Esophagus mucosa (tissue), 1 donor: ENCODE results near the gene NHLRC3. TPM values are rescaled to one million over a fixed set of nuclear protein-coding genes. Genes with fewer than 3 reads are reported as not detected.
A peak's percentile ranks its signal among the peaks of the same experiment; 100 is the strongest.
"Not testable (repeated sequence)": the region's sequence is repeated elsewhere in the genome, so short reads cannot be mapped to it uniquely, and the experiment has no call there.

ENCODE experiments used
- ATAC-seq: fragments of 200-7000 bp; cut with Tn5 transposase; one replicate; pipeline ENCODE4 v1.9.1; 2020
- total RNA-seq: library from RNA; stranded (reverse); gene quantifications from one replicate; pipeline ENCODE4 v1.2.4, GENCODE V29; 2023
- donor health status: DM: yes; HTN: yes; CAD: no.

The NHLRC3 gene, protein sequence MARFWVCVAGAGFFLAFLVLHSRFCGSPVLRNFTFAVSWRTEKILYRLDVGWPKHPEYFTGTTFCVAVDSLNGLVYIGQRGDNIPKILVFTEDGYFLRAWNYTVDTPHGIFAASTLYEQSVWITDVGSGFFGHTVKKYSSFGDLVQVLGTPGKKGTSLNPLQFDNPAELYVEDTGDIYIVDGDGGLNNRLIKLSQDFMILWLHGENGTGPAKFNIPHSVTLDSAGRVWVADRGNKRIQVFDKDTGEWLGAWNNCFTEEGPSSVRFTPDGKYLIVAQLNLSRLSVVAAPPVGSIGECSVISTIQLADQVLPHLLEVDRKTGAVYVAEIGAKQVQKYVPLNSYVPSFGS
- total RNA-seq = 7.6 TPM

DNA sequence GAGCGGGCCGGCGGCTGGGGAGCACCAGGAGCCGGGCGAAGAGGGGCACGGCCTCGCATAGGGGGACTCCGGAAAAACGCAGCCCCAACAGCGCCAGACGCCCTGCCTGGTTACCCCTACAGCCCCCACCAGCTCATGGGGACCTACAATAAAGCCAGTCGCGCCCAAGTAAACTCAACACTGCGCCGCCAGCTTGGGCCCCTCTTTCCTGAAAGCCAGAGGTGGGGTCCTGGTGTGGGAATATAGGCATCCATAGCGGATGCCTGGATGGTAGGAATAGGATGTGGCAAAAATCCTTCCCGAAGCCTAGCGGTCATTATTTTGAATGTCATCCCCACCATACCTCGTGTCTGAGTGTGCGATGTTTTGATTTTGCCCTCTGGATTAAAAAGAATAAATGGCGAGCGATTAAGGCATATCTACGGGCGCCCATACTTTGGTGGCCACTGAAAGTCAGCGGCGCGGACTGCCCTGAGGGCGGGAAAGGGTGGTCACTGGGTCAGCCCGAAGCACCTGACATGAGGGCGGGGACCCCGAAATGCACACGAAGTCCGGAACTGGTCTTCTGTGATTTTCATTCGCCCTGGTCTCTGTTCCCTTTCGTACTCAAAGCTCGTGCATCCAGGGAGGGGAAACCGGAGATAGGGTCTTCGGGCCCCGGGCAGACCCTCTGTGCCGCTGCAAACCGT lies at the start of gene NHLRC3, which contains the start of gene PROSER1:
NHLRC3 (plus strand) TSS at position 577 of the 689 bp plus-strand sequence. CDS start 184 bp downstream, outside the sequence.
PROSER1 (minus strand) TSS at position 210 of the 689 bp plus-strand sequence. CDS start 847 bp downstream, outside the sequence.
- peak; percentile 93 for ATAC-seq

DNA sequence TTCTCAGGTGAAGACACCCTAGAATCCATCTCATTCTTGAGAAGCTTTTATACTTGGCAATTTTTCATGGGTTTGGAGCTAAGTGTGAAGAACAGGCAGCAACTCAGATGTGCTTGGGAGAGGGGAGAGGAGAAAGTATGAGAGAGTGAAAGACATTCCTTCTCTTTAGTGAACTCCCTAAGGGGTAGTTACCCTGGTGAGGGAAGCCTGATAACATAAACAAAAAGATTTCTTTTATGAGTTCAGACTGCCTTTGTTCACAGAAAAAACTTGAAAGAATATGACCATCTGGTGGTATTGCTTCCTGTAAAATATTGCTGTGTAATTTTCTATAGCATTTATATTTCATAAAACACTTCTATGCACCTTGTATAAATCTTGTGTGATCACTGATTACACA lies 47.6 kb upstream of the NHLRC3 start, which contains the start of gene STOML3:
STOML3 (minus strand) TSS at position 139 of the 400 bp plus-strand sequence; CDS start at position 29, 110 bp downstream.
- no peak for ATAC-seq

DNA sequence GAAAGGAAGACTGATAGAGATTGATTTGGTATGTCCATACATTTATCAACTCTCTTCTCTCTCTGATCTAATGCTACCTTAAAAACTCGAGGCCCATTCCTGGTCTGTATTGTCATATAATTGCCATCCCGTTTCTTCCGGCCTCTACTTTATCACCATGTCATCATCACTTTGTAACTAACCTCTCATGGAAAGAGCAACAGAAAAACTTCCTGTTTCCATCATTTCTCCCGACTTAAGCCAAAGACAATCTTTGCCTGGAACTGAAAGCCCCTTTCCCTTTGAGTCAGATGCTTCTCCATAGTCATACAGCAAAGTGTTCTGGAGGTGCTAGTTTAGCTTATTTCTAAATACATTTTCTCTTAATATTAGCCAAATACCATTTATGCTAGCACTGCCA lies 44.9 kb upstream of the NHLRC3 start:
- no peak for ATAC-seq

DNA sequence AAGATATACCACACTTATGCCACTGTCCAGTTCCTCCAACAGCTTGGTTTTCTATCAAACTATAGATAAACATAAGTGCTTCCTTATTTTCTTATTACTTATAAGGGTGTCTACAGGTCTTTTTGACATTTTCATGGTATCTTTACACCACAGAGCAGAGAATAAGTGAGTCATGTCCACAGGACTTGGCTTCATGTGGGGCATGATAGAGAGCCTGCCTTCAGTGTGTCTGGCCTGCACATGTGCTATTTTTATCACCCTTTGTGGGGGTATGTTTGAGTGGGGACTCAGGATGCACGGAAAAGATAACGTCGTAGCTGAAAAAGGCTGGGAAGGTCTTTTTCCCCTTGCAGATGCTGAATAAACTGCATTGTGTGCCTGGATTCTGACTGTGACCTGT lies 39.5 kb upstream of the NHLRC3 start:
- ATAC-seq = no peak

DNA sequence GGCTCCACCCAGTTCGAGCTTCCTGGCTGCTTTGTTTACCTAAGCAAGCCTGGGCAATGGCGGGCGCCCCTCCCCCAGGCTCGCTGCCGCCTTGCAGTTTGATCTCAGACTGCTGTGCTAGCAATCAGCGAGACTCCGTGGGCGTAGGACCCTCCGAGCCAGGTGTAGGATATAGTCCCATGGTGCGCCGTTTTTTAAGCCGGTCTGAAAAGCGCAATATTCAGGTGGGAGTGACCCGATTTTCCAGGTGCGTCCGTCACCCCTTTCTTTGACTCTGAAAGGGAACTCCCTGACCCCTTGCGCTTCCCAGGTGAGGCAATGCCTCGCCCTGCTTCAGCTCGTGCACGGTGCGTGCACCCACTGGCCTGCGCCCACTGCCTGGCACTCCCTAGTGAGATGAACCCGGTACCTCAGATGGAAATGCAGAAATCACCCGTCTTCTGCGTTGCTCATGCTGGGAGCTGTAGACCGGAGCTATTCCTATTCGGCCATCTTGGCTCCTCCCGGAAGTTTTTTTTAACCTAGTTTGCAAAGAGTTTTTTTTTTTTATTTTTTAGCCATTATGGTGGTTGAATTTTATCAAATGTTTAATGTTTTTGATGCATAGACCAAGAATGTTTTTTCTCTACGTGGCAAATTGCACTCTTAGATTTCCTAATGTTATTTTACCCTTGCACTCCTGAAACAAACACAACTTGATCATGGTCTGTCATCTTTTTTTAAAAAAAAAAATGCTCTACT lies 31.7 kb upstream of the NHLRC3 start:
- ATAC-seq = not testable (repeated sequence)

DNA sequence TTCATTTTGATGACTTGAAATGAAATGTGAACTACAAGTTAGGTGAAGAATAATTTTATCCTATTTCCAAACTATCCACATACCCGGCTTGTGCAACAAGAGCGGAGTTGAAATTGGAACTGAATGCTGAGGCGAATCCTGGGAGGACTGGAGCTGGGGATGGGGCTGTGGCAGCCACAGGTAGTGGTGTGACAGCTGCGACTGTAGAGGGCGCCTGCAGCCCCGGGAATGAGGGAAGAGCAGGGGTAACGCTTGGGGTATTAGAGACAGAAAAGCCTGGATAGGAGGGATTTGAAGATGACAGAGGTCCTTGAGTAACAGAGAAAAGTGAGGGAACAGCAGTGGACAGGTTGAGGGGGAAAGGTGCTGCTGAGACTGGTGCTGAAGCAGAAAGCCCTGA lies 25.6 kb upstream of the NHLRC3 start:
- ATAC-seq = no peak

DNA sequence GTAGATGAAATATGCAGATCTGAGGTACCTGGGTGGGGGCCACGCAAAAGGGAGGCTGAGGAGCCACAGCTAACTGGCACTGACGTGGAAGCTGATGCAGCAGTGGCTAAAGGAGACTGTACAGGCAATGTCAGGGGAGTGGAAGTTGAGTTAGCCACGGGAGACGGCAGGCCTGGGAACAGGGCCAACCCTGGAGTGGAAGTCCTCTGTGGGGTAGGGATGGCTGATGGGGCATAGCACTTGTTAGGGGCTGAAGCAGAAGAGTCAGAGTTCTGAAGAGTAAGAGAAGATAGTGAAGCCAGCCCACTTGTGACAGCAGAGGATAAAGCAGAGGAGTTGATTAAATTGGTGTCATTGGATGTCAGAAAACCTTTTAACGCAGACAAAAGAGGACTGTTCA lies 24.8 kb upstream of the NHLRC3 start:
- no peak for ATAC-seq

DNA sequence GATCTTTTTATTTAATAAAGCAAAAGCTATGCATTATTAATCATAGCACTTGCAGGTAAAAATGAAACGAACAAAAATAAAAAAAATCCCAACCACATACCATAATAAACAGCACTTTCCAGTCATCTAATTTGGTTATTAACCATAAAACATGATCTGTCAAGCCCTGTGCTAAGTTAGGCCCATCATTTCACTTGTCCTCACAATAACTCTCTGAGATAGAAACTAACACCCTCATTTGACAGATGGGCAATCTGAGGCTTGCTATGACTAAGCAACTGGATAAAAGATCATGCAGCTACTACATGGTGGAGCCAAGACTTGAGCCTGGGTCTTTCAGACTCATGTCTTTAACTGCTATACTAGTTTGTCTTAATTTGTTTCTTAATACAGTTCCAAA lies 22.2 kb upstream of the NHLRC3 start:
- no peak for ATAC-seq

DNA sequence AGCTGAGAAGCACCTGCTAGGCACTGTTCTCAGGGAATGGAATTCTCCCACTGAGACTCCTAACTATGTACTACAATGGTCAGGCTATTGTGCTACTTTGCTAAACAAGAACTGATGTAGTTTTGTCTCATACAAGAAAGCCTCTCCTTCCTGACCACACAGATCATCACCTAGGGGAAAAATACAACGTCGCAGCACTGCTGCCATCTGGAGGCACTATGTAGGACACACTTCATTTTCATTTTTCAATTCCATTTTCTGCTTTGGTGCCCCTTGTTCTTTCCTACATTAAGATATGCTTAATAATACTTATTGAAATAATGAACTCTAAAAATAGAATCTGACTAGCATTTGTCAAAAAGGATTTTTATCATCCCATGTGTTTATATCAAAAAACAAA lies 21.5 kb upstream of the NHLRC3 start:
- peak; percentile 64 for ATAC-seq

DNA sequence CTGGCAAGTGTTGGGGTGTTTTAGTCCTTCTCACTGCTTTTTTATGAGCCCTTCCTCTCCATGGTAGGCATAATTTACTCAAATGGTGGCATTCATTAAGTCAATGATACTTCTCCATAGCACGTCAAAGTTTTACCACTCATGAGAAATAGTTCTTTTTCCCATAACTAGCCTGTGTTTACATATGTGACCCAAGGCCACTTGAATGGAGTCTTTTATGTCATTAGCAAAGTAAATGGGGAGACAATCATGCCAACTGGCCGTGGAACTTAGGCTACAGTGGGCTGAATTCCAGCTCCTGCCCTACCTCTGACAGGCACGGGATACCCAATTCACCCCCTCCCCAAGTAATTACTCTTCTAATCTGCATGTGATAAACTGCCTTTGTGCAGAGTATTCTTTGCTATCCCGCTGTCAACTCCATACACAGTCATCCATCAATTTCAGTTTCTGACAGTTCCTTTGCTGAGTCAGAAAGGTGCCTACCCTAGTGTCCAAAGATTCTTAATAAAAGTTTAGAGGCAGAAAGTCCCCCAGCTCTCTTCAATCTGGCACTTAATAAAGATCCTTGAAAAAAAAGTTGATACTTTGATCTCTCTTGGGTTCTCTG lies 17.3 kb upstream of the NHLRC3 start:
- no peak for ATAC-seq

DNA sequence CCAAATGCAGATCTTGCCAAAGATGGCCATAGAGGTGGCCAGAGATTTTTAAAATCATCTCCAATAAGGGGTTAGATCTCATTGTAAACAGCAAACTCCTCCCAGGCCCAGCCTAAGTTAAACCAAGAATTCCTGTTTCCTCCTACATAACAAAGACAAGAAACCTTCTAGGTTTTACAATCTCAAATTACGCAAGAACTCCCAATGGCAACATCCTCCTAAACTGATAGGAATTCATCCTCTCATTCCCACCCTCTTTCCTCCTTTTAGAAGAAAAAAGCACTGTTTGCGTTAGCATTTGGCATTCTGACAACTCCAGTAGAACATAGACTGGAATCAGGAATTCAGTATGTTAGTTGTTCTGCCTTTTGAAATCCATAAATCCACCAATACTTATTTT lies 14.9 kb upstream of the NHLRC3 start:
- ATAC-seq = no peak

DNA sequence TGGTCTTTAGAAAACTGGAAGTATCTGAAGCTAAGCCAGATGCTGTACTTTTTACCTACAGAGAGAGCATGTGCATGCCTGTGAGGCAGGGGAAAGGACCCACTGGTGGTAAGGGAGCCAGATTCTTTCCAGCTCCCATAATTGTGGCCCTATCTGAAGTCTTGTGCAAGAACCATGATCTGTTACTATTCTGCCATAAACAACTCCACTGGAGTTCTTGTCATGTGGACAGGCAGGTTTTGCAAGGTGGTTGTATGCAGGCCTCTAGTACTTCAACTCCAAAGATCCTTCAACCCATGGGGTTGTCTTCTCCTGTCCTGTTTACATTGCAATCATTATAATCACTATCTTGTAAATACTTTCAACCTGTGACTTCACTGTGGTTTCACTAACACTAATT lies 14.5 kb upstream of the NHLRC3 start:
- ATAC-seq = peak; percentile 84

DNA sequence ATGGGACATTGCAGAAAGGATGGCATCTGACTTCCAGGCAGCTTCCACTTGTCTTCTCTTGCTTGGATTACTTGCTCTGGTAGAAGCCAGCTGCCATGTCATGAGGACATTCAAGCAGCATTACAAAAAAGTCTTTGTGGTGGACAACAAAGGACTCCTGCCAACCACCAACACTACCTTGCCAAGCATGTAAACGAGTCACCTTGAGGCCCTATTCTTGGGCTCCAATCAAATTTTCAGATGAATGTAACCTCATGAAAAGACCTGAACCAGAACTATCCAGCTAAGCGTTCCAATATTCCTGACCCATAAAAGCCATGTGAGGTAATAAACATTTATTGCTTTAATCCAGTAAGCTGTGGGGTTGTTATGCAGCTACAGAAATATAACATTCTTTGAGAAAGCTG lies 12.8 kb upstream of the NHLRC3 start:
- ATAC-seq = no peak

DNA sequence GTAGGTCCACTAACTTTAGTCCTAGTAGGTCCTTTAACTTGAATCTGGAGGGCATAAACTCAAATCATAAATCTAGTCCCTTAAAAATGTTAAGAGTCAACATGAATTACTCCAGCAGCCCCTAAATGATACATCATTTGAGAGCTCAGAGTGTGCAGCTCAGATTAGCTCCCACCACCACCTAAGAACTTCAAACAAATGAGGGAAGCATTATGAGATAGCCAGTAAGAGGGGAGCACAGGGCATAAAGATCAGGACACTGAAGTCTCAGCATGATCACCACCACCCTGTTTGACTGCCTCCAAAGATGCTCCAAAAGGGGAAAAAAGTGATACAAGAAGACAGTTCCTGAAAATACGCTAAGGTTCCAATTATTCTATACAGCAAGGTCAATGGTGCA lies 6.1 kb upstream of the NHLRC3 start:
- ATAC-seq = no peak

DNA sequence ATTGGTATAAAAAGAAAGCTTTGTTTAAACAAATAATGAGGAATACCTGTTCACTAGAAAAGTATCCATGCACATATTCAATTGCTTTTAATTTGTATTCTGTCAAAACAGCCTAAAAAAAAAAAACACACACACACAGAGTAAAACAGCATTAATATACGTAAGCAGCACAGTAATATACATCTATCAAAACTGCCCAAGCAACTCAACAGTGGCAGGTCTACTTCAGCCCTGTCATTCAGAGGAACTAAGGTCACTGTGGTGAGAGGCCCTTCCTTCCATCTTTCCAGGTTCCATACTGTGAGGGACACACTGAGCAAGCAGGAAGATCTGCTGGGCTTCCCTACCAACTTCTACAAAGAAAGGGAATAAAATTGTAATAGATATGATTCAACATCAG lies 4.2 kb upstream of the NHLRC3 start:
- no peak for ATAC-seq

DNA sequence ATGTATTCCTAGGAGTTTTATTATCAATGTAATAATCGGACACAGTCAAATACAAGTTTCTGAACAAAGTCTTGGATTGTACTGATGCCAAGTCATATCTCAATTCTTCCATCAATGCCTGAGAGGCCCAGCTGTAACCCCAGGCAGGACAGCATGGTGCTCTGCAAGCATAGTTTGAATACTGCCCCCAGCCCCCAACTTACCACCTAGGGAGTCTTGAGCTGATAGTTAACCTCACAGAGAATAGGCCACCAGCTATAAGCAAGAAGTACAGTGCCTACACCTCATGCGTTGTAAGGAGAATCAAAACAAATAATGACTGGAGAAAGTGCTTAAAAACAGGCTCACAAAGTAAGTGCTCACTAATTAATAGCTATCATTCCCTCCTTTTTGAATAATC lies 3.1 kb upstream of the NHLRC3 start:
- no peak for ATAC-seq

DNA sequence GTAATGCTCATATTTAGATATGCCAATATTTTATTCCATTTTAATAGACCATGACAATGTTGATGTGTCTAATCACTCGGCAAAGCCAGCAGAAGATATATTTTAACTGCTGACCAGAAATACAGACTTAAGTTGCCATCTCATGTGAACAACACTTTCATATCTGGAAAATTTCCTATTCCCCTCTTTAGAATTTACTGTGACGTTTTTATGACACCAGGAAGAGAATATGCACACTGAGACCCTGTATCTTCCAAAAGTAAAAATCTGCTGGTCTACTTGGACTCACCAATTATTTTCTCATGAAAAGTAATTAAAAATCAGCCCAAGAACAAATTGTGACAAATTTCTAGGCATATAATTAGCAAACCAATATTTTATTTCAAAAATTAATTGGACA lies 2.5 kb upstream of the NHLRC3 start:
- no peak for ATAC-seq

DNA sequence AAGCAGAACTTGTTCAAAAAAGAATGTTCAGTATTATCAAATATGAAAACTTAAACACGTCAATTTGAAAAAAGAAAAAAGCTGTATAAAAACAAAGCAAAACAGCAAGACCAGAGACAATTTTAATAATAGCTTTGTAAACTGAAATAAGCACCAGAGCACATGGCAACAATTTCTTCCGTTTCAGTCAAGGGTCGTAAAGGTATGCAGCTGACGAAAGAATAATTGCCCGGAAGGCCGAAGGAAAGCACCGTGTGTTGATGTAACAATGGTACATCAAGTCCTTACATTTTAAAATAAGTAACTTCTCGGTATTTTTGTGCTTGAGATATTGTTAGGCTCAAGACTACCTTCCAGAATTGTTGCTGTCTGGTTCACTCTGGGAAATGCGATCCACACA lies 2.0 kb upstream of the NHLRC3 start:
- no peak for ATAC-seq

DNA sequence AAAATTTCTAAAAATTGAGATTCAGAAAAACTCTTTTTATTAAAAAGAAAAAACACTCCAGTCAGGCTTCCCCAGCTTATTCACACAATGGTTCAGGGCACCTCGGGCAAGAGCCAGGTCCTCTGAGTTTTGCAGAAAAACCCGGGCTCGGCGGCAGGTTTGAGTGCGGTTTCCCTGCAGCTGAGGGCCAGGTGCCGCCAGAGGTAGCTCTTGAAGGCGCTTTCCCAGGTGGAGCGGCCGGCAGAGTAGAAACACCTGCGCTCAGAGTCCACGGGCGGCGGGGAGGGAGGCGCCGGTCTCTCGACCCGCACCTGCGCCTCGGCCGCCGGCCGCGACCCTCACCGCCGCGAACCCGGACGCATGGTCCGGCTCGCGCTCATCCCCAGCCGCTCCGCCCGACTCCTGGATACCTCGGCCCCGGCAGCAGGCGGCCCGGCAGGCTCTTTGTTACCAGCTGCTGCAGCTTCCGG lies 811 bp upstream of the NHLRC3 start:
- ATAC-seq = peak; percentile 57

DNA sequence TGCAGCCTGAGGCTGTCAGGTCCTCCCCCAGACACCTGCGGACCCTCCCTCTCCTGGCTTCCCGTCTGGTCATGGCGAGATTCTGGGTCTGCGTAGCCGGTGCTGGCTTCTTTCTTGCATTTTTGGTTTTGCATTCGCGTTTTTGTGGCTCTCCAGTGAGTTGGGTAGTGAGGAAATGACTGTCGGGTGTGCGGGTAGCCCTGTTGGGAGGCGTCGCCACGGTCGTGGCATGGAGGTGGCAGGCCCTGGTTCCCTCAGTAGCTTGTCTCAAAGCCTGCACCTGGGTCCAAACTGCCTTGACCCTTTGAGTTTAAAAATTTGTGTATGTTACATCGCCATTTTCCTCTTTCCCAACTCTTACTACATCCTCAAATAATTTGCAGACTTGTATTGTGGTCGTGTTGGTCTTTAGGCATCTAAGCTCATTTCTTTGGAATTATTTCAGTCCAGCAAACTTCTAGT lies 344 bp downstream of the NHLRC3 start:
- ATAC-seq = peak; percentile 30

DNA sequence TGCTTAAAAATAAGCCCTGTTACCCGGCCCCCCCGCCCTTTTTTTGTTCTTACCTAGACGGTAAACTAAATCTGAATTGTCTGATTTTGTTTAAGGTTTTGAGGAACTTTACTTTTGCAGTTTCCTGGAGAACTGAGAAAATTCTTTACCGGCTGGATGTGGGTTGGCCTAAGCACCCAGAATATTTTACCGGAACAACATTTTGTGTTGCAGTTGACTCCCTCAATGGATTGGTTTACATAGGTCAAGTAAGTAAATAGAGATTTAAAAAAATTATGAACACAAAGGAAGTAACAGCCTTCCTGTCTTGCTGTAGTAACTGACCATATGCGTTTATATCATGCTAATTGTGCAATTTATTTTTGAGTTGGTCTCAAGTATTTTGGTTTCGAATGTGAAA lies 785 bp downstream of the NHLRC3 start:
- ATAC-seq = no peak

DNA sequence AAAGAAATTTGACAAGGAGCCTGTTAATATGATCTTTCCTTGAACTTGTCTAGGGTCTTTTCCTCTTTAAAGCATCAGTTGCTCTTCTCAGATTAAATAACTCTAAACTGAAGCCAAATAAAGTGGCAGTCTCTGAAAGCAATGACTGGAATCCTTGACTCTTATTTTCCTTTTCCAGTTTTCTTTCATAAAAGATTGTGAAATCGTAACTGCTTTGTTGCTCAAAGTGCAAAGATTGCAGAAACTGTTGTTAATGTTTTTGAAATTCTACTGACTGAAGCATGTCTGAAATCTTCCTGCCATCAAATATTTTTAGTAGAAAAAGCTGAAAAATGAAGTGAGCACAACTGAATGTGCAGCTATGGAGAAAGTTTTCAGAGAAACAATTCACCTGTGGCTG lies 1.9 kb downstream of the NHLRC3 start:
- ATAC-seq = no peak

DNA sequence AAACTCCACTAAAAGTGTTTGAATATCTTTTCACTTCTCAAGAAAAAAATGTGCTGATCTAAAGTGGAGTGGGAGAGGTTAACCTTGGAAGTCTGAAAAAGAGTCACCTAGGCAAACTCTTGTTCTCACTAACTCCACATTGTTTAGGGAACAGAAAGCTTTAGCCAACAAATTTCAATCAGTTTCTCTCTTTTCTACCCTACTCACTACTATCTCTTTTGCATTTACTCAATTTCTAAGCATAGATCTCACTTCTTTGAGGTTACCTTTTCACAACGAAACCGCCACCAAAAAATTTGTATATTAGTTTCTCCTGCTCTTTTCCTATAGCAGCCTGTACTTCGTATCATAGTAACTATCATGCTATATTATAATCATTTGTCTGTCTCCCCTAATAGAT lies 6.3 kb downstream of the NHLRC3 start:
- no peak for ATAC-seq
